CD4-positive, alpha-beta T cell treated with Interferon gamma for 1 hour (primary cell): Measurements from ENCODE around the gene GPR183.

Experiments used
- DNase-seq: peaks from one replicate; pipeline ENCODE4 v3.0.0-alpha.2; 2020

GPR183 gene

DNA sequence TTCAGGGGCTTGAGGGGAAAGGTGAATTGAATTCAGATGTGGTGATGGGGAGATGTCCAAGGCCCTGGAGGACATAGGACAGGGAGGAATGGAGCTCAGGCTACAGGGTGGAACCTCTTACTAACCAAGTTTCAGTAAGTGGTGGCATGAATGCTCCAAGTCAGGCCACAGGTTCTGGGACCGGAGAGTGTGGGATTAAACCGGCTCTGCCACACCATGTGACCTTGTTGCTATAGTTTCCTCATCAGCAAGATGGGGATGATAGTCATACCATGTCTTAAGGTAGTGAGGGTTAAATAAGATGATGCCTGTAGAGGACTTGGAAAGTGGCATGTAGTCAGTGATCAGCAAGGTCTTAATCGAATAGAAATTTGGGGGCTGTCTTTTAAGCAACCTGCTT is 16.3 kb downstream of the GPR183 start:
- no peak for DNase-seq

DNA sequence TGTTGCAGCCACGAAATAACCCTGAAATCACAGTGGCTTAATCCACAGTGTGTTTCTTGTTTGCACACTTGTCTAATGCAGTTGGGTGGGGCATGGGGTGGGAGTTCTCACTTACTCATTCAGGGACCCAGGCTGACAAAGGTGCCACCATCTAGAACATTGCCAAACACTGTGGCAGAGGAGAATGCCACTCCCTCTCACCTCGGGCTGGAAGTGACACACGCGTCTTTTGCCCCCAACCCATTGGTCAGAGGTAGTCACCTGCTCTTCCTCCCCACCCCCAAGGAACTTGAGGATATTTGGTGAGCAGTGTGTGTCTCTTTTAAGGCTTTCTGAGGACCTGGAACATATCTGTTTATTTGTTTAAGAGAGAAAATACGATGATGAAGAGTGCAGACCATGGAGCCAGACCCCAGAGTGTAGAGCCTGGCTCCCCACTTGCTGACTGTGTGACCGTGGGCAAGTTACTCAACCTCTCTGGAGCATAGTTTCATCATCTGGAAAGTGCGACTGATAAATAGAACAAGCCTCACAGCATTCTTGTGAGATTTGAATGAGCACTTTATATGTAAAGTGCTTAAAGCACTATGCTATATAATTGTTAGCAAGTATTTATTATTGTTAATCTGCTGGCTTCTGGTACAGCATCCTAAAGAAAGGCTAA is 17.4 kb downstream of the GPR183 start:
- DNase-seq = peak; percentile 56

DNA sequence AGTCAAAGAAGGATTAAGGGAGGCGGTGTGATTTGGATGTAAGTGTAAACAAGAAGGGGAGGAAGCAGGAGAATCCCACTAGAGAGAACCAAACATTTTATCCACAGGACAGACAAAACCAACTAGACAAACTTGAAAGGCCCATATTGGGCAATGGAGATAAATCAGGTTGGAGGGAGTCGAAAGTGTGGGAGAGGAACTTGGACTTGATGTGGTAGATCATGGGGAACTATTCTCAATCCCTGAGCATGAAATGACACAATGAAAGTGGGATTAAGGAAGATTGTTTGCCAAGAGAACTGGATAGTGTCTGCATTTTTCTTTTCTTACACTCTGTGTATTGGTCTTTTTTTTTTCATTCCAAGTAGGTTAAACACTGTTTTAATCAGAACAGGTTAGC is 17.9 kb downstream of the GPR183 start:
- DNase-seq = no peak

DNA sequence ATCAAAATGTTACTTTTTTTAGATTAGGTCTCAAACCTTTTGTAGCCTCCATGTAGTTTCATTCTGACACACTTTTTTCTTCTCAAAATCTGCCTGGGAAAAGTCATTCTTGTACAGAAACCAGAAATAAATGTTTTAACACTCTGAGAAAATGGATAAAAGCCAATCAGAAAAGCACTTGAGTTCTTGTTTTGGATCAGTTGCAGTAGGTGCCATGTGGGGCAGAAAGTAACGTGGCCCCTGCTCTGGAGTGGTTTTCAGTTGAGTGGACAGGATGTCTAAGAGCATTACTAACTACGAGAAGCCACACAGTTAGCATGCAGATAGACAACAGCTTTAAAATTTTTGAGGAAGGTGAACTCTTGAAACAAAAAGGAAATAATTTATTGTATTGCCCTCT is 19.1 kb downstream of the GPR183 start:
- no peak for DNase-seq

DNA sequence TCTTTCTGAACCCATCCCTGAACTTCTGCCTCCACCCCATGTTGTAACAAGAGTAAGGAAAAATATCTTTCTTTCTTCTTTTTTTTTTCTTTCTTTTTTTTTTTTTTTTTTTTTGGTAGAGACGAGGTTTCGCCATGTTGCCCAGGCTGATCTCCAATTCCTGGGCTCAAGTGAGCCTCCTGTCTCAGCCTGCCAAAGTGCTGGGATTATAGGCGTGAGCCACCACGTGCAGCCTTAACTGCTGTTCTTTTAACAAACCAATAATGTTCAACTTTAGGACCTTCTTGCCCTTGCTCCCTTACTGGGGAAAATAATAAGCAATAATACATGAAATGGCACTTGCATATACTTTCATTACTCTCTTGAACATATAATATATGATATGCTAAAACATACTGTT is 19.6 kb downstream of the GPR183 start:
- no peak for DNase-seq

DNA sequence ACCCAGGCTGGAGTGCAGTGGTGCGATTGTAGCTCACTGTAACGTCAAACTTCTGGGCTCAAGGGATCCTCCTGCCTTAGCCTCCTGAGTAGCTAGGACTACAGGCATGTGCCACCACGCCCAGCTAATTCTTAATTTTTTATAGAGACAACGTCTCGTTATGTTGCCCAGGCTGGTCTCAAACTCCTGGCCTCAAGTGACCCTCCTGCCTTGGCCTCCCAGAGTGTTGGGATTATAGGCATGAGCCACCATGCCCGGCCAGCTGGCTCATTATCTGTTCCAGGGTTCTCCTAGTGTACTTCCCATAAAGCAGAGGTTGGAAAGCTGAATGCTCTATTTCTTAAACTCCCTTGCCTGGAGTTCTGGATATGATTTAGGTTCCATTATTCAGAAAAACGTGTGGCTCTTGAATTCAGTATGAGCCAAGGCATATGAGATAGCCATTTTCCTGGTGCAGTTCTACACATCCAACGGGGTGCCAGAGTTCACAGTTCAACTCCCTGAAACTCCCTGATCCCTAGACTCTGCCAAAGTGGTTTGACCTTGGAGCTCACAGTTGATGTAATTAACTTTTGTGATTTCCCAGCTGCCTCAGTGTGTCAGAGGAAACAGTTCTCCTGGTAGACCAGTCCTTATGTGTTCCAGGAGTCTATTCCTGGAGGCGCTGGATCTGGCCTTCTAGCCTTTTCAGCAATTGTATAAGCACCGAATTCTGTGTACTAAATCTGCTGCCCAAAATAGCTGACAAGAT is 21.6 kb downstream of the GPR183 start:
- DNase-seq = no peak

DNA sequence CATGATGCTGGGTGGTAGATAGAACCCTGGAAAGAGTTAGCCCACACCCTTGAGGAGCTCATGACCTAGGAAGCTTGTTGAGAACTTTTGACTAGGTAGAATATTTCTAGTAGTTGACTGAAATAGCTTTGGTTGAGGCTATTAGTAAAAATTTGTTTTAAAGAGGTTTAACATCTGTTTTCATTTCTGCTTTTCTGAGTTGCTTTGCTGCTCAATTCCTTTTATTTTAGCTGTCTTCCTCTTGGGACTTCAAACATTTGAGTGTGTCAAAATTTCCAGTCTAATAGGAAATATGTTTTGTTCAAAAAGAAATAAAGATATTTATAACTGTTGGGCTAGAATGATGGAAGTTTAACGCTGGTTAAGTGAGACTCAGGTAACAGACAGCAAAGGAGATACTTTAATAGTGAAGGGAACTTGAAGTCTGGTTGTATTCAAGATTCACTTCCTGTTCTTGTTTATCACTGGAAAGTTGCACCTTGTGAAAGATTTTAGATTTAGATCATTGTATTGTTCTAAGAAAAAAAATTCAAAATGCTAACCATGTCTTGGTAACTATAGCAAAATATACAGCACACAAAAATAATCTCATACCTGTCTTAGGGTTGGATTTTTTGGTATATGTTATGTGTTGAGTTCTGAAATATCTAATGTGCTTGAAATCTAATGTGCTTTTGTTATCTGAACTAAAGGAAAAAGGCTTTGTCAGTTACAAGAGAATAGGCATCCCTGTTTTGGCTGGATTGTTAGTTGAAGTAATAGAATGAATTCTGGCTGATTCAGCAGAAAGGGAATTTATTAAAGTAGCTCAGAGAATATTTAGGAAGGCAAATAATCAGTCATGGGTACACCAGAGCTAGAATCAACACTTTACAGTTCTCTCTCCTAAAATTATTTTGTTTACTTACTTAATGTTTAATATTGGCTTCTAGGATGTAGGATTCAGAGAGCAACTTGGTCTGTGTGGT is 24.7 kb downstream of the GPR183 start:
- no peak for DNase-seq

DNA sequence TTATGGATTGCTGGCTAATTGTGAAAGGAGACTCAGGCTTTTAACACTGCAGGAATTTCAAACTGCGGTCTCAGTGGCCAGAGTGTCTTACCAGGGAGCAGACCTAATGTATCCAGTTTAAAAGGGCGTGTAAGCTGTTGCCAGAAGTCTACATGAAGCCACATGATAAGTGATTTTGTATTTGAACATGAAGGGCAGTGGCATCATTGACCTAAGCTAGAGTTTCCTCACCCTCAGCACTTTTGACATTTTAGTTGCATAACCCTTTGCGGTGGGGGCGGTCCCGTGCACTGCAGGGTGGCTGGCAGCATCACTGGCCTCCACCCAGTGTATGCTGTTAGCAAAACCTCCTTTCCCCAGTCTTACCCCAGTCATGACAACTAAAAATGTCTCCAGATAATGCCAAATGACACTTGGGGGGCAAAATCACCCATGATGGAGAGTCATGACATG is 25.4 kb downstream of the GPR183 start:
- DNase-seq = peak; percentile 85

DNA sequence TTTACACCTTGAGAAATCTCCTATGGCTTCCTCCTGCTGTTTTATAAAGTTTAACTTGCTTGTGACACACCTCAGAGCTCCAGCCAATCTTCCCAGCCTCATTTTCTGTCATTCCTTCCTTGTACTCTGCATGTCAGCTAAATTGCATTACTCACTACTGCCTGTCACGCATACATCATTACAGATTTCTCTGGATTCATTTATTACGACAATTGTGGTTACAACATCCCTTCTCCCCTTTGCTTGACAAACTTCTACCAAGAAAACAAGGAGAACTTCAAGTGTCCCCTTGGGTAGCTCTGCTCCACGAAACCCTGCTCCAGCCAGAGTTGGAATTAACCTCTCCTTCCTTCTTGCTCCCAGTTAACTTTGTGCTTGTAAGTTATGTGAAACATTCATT is 27.0 kb downstream of the GPR183 start:
- no peak for DNase-seq

DNA sequence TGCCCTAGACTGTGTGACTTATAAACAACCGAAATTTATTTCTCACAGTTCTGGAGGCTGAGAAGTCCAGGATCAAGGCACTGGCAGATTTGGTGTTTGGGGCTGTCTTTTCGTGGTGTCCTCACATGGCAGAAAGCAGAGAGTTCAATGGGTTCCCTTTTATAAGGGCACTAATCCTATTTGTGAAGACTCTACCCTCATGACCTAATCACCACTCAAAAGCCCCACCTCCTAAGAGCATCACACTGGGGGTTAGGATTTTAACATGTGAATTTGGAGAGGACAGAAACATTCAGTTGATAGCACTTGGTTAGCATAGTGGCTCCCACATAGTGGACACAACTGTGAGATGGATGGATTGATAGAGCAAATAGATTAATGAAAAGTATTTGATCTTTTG is 27.6 kb downstream of the GPR183 start:
- no peak for DNase-seq

DNA sequence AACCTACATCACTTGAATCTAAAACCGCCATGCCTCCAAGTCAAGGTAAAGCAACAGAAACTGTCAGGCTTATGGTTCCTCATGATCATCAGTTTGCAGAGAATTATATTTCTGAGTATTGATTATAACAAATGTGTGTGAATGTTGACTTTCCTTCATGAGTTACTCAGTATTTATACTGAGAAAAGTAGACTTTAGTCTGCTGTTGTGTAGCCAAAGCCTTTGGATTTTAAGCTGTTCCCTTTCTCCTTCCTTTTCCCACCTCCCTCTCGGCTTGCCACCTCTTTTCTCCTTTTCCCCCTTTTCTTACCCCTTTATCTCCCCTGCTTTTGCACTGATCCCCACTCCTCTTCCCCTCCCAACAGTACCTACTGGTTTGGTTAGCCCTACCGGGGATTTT is 28.4 kb downstream of the GPR183 start:
- DNase-seq = no peak

DNA sequence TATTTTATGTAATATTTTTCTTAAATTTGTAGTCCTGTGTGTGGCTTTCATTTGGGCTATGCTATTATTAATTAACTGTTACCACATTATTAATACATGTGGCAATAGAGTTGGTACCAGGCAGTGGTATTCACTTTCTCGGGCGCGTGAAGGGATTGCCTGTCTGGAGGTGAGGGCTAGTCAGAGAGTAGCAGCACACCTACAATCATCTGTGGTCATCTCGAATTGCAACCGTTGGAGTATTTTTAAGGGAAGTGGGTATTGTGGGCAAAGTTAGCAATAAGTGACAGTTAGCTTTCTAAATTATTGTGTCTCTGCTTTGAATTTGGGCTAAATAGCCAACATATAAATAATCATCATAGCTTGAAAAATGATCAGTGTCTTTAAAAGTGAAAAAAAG is 29.0 kb downstream of the GPR183 start:
- no peak for DNase-seq

DNA sequence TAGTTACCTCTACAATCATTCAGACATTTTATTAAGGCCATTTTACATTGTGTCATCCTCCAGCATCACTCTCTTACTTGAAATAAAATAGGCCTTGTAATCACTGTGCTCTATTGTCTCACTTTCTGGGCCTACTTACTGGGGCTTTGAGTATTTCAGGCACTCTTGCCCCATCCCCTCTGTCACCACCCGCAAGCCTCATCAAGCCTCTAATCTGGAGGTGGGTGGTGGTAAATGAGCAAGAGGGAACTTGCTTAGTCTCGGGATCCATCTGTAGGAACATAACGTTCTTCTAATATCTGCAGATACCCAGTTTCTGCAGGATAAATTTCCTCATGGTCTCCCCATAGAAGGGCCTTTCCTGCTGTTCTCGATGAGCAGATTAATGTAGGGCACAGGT is 29.6 kb downstream of the GPR183 start:
- no peak for DNase-seq

DNA sequence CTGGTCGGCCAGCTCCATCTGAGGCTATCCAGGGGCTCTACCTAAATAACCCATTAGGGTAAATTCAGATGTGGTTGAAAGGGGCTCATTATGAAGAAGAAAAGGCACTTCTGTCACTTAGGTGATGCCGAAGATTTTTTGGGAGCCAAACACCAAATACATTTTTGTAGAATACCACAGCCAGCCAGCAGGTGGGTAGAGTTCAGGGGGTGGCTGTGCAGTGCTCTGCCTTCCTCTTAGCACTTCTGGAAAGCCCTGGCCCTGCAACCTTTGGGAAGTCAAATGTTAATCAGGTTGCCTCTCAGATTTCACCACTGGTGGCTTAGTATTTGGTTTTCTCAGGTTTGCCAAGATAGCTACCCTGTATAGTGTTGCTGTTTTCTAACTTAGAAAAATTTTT is 30.5 kb downstream of the GPR183 start:
- DNase-seq = no peak

DNA sequence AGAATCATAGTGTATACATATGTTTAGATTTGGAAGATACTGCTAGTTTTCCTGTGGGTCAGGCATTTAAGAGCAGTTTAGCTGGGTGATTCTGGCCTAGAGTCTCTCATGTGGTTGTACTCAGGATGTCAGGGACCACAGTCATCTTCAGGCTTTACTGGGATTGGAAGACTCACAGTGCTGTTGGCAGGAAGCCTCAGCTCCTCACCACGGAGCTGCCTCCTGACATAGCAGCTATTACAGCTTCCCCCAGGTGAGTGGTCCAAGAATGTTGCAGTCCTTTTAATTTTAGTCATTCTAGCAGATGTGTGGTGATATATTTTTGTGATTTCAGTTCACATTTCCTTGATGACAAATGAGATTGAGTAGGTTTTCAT is 32.1 kb downstream of the GPR183 start:
- DNase-seq = no peak

DNA sequence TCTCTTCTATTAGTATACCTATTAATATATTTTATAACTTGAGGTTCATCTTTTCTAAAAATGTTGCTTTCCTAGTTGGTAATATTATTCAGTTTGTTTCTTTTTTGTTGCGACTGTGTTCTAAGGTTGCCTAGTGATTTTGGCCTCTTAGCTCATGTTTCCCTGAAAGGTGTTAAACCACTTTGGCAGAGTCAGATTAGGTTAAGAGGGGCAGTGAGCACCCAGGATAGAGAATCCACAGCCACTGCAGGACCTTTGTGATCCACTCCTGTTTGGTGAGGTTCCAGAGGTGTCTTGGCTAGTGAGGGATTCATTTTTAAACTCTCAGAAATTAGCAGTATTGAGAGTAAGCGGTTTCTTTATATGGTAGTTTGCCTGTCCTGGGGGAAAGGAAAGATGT is 34.1 kb downstream of the GPR183 start:
- no peak for DNase-seq

DNA sequence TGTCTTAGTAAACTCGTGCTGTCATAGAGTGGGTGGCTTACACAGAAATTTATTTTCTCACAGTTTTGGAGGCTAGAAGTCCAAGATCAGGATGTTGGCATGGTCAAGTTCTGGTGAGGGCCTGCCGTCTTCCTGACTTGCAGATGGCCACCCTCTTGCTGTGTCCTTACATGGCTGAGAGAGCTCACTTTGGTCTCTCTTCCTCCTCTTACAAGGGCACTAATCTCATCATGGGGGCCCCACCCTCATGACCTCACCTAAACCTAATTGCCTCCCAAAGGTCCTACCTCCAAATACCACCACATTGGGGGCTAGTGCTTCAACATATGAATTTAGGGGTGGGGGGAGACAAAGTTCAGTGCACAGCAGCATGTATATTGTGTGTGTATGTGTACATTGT is 34.7 kb downstream of the GPR183 start:
- no peak for DNase-seq

DNA sequence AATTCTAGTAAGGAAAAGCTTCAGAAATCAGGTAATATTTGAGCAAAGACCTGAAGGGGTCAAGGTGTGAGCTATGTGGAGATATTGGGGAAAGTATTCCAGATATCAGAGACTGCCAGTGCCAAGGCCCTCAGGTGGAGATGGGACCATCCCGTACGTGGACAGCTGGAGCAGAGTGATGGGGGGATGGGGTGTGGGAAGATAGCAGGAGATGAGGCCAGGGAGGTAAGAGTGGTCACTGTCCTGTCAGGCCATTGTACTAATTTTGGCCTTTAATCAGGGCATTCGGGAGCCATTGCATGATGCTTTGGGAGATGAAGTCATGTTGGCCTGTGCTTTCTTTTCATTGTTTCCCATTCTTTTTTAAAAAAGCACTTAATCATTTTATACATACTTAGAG is 36.0 kb downstream of the GPR183 start:
- DNase-seq = no peak

DNA sequence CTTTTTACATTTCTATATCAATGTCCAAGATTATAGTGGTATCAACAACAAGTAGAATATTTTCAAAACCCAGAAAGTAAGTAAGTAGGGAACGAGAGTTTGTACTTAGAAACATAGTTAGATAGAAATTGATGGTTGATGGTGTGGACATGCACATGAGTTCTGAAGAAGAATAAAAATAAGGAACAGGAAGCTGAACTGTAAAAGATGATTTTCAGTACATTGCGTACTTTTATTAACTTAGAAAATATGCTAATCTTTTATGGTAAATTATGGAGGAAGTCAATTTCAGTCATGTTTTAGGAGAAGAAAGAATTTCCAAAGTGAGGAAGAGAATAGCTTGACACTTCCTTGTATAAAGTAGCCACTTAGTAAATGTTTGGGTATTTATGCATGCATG is 36.7 kb downstream of the GPR183 start:
- no peak for DNase-seq

DNA sequence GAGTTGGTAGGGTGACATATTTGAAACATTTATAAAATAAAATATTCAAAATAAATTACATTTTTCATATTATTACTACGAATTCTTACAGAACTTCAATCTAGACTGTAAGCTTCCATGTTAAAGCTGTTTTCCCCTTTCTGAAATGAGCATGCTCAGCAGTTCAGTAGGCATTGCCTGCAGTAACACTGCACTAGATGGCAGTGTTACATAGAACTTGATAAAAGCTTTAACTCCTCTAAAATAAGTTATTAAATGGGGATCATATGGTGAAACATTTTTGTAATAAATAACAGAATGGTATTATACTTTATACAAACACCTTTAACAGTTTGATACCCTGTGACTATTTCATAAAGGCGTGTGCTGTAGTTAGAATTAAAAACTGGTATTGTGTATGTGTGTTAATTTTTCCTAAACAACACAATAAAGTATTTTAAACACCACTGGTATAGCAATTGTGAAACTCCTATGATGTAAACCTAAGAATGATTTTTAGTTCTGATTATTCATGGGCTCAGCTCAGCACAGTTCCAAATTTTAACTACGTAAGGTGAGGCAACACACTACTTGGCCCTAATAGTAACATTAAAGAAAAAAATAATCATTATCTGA is 37.5 kb downstream of the GPR183 start:
- DNase-seq = peak; percentile 54

DNA sequence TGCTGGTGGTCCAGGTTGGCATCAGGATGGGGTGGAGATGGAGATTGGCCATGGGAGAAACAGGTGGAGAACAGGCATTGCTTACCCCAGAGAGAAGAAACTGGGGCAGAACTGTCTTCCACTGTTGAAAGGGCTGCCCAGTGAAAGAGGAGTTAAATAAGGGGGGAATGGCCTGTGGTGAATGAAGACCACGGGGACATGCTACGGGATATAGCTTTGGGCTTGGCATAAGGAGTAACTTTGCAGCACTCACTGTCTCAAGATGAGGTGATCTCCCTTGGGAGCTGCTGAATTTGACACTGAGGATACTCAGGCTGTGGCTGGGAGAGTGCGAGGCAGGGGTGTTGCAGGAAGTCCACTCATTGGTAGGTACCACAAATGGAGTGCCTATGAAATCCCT is 38.4 kb downstream of the GPR183 start:
- DNase-seq = no peak

DNA sequence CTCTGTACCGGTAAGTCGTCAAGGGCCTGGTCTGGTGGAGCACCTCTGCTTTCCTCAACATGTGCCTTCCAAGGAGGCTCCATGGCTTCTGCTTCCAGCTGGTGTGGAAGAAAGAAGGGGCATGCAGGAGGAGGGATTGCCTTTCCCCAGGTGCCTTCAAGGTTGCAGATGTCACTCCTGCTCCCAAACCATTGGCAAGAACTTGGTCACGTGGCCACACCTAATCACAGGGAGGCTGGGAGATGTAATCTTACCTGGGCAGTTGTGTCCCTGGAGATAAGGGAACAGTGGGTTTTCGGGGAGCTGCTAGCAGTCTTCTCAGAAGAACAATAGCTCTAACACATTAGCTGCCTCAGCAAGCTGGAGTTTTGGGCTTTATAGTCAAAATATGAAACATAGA is 39.3 kb downstream of the GPR183 start:
- no peak for DNase-seq

DNA sequence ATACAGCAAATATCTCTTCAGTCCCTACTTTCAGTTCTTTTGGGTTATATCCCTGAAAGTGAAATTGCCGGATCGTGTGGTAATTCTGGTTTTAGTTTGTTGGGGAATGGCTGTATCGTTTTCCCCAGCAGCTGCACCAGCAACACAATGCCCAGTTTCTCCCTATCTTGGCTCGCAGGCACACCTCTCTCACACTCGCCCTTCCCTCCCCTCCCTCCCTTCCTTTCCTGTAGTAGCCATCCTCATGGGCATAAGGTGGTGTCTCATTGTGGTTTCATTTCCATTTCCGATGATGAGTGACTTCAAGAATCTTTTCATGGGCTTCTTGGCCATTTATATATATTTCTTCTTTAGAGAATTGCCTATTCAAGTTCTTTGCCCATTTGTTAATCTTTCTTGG is 40.4 kb downstream of the GPR183 start:
- no peak for DNase-seq
